Loucy (cell line): ENCODE data around the gene AFF1.

Experiments
- H2AFZ ChIP-seq: fragments of 200-600 bp; sonication (generic); 2 replicates; pipeline ENCODE4 v1.6.0; 2016; ENCODE audit warnings: antibody characterized with exemption, mild to moderate bottlenecking, low read length, moderate library complexity
- H3F3A ChIP-seq: fragments of 200-600 bp; 2 replicates; pipeline ENCODE4 v1.6.0; 2016; ENCODE audit warnings: antibody characterized with exemption, low read depth, mild to moderate bottlenecking
- H3K27me3 ChIP-seq: fragments of 200-600 bp; sonication (generic); 2 replicates; pipeline ENCODE4 v1.6.1; 2014; ENCODE audit warnings: low read length, mild to moderate bottlenecking; ENCODE audit not compliant: insufficient read depth, poor library complexity, severe bottlenecking
- H3K36me3 ChIP-seq: fragments of 200-600 bp; sonication (generic); 2 replicates; pipeline ENCODE4 v1.6.1; 2016; ENCODE audit warnings: low read length; ENCODE audit not compliant: insufficient read depth
- H3K4me1 ChIP-seq: fragments of 200-600 bp; sonication (generic); 2 replicates; pipeline ENCODE4 v1.5.1; 2014; ENCODE audit warnings: low read length, mild to moderate bottlenecking; ENCODE audit not compliant: insufficient read depth, poor library complexity, severe bottlenecking
- H3K4me2 ChIP-seq: fragments of 200-600 bp; sonication (generic); 2 replicates; pipeline ENCODE4 v1.6.0; 2014; ENCODE audit warnings: antibody characterized with exemption, low read length, low read depth, mild to moderate bottlenecking; ENCODE audit not compliant: poor library complexity, severe bottlenecking
- H3K4me3 ChIP-seq: fragments of 200-600 bp; sonication (generic); 2 replicates; pipeline ENCODE4 v1.5.1; 2014; ENCODE audit warnings: low read length, mild to moderate bottlenecking, mixed read lengths; ENCODE audit not compliant: poor library complexity, severe bottlenecking
- H3K79me2 ChIP-seq: fragments of 200-600 bp; sonication (generic); 2 replicates; pipeline ENCODE4 v1.6.1; 2014; ENCODE audit warnings: low read length; ENCODE audit not compliant: insufficient read depth
- H3K9ac ChIP-seq: fragments of 200-600 bp; sonication (generic); 2 replicates; pipeline ENCODE4 v1.6.0; 2014; ENCODE audit warnings: mild to moderate bottlenecking, low read depth, low read length, moderate library complexity; ENCODE audit not compliant: poor library complexity, severe bottlenecking
- H3K9me2 ChIP-seq: fragments of 200-600 bp; sonication (generic); replicated peaks from 2 replicates; pipeline ENCODE4 v1.6.1; 2016; ENCODE audit warnings: low read depth, low read length, mixed read lengths
- H3K9me3 ChIP-seq: fragments of 200-600 bp; sonication (generic); 2 replicates; pipeline ENCODE4 v1.6.1; 2014; ENCODE audit warnings: mild to moderate bottlenecking, antibody characterized with exemption, low read length, low read depth; ENCODE audit not compliant: insufficient read depth
- H4K20me1 ChIP-seq: fragments of 200-600 bp; sonication (generic); 2 replicates; pipeline ENCODE4 v1.6.0; 2014; ENCODE audit warnings: antibody characterized with exemption, low read length, mild to moderate bottlenecking; ENCODE audit not compliant: insufficient read depth, poor library complexity, severe bottlenecking
- EZH2phosphoT487 ChIP-seq: fragments of 200-600 bp; IDR thresholded peaks from 2 replicates; pipeline ENCODE4 v1.6.1; 2018; ENCODE audit warnings: antibody characterized with exemption, mild to moderate bottlenecking, moderate library complexity, borderline replicate concordance
- TF ChIP-seq, protein P1 (sequence below): fragments of 200-600 bp; sonication (generic); conservative IDR thresholded peaks from 2 replicates; pipeline ENCODE4 v1.5.1; 2014; ENCODE audit warnings: mild to moderate bottlenecking, antibody characterized with exemption, low read length

AFF1 gene

DNA sequence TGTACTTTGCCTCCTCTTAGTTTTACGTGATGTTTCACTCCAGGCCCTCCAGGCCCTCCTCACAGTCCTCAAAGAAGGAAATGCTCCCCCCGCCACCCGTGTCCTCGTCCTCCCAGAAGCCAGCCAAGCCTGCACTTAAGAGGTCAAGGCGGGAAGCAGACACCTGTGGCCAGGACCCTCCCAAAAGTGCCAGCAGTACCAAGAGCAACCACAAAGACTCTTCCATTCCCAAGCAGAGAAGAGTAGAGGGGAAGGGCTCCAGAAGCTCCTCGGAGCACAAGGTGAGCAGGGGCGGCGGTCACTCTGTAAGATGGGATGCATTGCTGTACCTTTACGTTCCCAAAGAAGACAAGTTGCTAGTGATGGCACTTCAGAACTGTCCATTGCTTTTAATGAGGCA is 191.2 kb downstream of the AFF1 start:
- H3K4me3 ChIP-seq: no peak overlapping the region
- no peaks in the 10 kb centered on the region for H3K9me2 ChIP-seq
- H4K20me1 ChIP-seq: no peaks in the 10 kb centered on the region
- no peaks in the 10 kb centered on the region for H3K4me1 ChIP-seq
- no peak overlapping the region for H3K9ac ChIP-seq
- no peaks in the 10 kb centered on the region for H3F3A ChIP-seq
- peaks cover 79% of the 10 kb centered on the region for H3K36me3 ChIP-seq
- no peak overlapping the region for H2AFZ ChIP-seq
- TF ChIP-seq, protein P1, sequence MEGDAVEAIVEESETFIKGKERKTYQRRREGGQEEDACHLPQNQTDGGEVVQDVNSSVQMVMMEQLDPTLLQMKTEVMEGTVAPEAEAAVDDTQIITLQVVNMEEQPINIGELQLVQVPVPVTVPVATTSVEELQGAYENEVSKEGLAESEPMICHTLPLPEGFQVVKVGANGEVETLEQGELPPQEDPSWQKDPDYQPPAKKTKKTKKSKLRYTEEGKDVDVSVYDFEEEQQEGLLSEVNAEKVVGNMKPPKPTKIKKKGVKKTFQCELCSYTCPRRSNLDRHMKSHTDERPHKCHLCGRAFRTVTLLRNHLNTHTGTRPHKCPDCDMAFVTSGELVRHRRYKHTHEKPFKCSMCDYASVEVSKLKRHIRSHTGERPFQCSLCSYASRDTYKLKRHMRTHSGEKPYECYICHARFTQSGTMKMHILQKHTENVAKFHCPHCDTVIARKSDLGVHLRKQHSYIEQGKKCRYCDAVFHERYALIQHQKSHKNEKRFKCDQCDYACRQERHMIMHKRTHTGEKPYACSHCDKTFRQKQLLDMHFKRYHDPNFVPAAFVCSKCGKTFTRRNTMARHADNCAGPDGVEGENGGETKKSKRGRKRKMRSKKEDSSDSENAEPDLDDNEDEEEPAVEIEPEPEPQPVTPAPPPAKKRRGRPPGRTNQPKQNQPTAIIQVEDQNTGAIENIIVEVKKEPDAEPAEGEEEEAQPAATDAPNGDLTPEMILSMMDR: no peak
- no peaks in the 10 kb centered on the region for H3K27me3 ChIP-seq
- peaks cover 3% of the 10 kb centered on the region; the same call in 1 of the 2 replicates for H3K79me2 ChIP-seq
- H3K4me2 ChIP-seq: no peak overlapping the region
- H3K9me3 ChIP-seq: no peaks in the 10 kb centered on the region

DNA sequence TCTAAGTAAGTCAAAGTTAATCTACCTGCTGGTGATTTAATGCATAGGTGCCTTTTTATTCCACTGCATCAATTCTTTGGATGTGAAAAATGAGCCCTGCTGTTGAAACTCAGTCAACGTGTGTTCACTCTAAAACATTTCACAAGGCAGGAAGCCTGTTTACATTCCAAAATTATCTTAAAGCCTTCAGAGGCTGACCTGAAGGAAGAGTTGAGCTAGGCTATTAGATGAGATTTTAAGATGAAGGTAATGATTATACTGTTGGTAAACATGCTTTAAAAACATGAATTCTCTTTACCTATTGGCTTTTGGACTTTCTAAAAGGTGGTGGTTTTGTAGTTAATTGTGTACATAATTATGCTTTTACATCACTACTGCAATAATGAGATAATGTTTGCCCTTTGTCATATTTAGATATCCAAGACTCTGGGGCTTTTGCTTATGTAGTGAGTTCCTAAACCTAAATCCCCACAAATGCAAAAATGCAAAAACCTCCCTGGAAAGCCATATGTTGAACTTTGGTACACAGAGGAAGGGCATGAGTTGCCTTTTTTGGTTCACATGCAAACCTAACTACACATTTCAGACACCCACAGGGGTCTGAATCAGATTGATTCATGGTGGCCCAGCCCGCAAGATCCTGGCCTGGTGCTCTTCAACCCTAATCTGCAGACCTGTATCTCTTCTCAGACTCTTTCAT is 193.3 kb downstream of the AFF1 start:
- no peaks in the 10 kb centered on the region for H3F3A ChIP-seq
- H3K27me3 ChIP-seq: no peaks in the 10 kb centered on the region
- peaks cover 88% of the 10 kb centered on the region for H3K36me3 ChIP-seq
- no peaks in the 10 kb centered on the region for H3K9me2 ChIP-seq
- no peak overlapping the region for H3K4me3 ChIP-seq
- H3K79me2 ChIP-seq: no peaks in the 10 kb centered on the region
- no peak overlapping the region for H2AFZ ChIP-seq
- H3K4me1 ChIP-seq: no peaks in the 10 kb centered on the region
- no peaks in the 10 kb centered on the region for H4K20me1 ChIP-seq
- no peak overlapping the region for H3K9ac ChIP-seq
- TF ChIP-seq, protein P1: no peak
- no peak for TF ChIP-seq EZH2phosphoT487
- no peaks in the 10 kb centered on the region for H3K9me3 ChIP-seq
- no peak overlapping the region for H3K4me2 ChIP-seq

DNA sequence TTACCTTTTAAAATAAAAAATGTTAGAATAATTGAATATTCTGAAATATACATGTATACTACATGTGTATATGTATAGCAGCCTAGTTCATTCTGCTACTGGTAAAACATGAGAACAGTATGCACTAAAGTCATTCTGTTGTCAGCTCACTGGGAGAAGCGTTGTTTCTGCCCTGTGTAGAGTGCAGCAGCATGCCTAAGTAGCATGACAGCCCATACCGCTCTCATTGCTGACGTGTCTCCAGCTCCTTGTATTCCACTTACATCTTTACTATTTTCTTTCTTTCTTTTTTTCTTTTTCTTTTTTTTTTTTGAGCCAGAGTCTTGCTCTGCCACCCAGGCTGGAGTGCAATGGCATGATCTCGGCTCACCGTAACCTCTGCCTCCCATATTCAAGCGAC is 194.9 kb downstream of the AFF1 start:
- no peak overlapping the region for H3K4me2 ChIP-seq
- no peaks in the 10 kb centered on the region for H3F3A ChIP-seq
- H3K9me2 ChIP-seq: no peaks in the 10 kb centered on the region
- no peaks in the 10 kb centered on the region for H4K20me1 ChIP-seq
- H3K9ac ChIP-seq: no peak overlapping the region
- no peaks in the 10 kb centered on the region for H3K4me1 ChIP-seq
- no peak for TF ChIP-seq EZH2phosphoT487
- TF ChIP-seq, protein P1: no peak
- no peaks in the 10 kb centered on the region for H3K9me3 ChIP-seq
- H3K27me3 ChIP-seq: no peaks in the 10 kb centered on the region
- no peak overlapping the region for H2AFZ ChIP-seq
- H3K4me3 ChIP-seq: no peak overlapping the region
- H3K79me2 ChIP-seq: no peaks in the 10 kb centered on the region
- H3K36me3 ChIP-seq: peaks cover 96% of the 10 kb centered on the region
